OCI-LY3 (cell line): ENCODE measurements around the gene PPARG.
"Not testable (repeated sequence)": the region's sequence is repeated elsewhere in the genome, so short reads cannot be mapped to it uniquely, and the experiment has no call there.

Experiments
- H2AFZ ChIP-seq: fragments of 200-600, 300-600 bp; shearing (Covaris generic); 2 replicates; pipeline ENCODE4 v1.6.0; 2014; ENCODE audit warnings: antibody characterized with exemption, low read depth, low read length
- H3K27ac ChIP-seq: fragments of 200-600, 300-600 bp; sonication (generic); 2 replicates; pipeline ENCODE4 v1.5.1; 2014; ENCODE audit warnings: mild to moderate bottlenecking, low read length, moderate library complexity, mixed read lengths
- H3K27me3 ChIP-seq: fragments of 200-600, 300-600 bp; sonication (generic); 2 replicates; pipeline ENCODE4 v1.6.1; 2014; ENCODE audit warnings: low read depth, low read length, mixed read lengths
- H3K36me3 ChIP-seq: fragments of 200-600, 300-600 bp; sonication (generic); replicated peaks from 2 replicates; pipeline ENCODE3; 2014; ENCODE audit warnings: low read depth, low read length, mixed read lengths
- H3K4me1 ChIP-seq: fragments of 300-600, 200-600 bp; sonication (generic); 2 replicates; pipeline ENCODE4 v1.6.1; 2014; ENCODE audit warnings: low read length, mixed read lengths
- H3K4me2 ChIP-seq: fragments of 200-600, 300-600 bp; sonication (generic); 2 replicates; pipeline ENCODE4 v1.6.1; 2014; ENCODE audit warnings: low read length, mixed read lengths
- H3K4me3 ChIP-seq: fragments of 300-600, 200-600 bp; sonication (generic); 2 replicates; pipeline ENCODE4 v1.5.1; 2014; ENCODE audit warnings: antibody characterized with exemption, mild to moderate bottlenecking, low read length, moderate library complexity
- H3K79me2 ChIP-seq: fragments of 300-600, 200-600 bp; shearing (Covaris generic); 2 replicates; pipeline ENCODE4 v1.6.1; 2014; ENCODE audit warnings: mild to moderate bottlenecking, low read length, mixed read lengths
- H3K9ac ChIP-seq: fragments of 300-600, 200-600 bp; shearing (Covaris generic); 2 replicates; pipeline ENCODE4 v1.6.0; 2014; ENCODE audit warnings: mild to moderate bottlenecking, low read length, moderate library complexity
- H3K9me3 ChIP-seq: fragments of 200-600, 300-600 bp; shearing (Covaris generic); 2 replicates; pipeline ENCODE4 v1.6.1; 2014; ENCODE audit warnings: low read length, mixed read lengths; ENCODE audit not compliant: insufficient read depth
- H4K20me1 ChIP-seq: fragments of 200-600, 300-600 bp; sonication (generic); 2 replicates; pipeline ENCODE4 v1.6.1; 2016; ENCODE audit warnings: low read length, mixed read lengths; ENCODE audit not compliant: insufficient read depth
- EZH2phosphoT487 ChIP-seq: fragments of 200-600 bp; shearing (Covaris generic); IDR thresholded peaks from 2 replicates; pipeline ENCODE4 v1.6.1; 2018; ENCODE audit warnings: antibody characterized with exemption, mixed run types, low read depth
- TF ChIP-seq, protein P1 (sequence below): fragments of 200-600, 300-600 bp; sonication (generic); IDR thresholded peaks from 2 replicates; pipeline ENCODE4 v1.5.1; 2014; ENCODE audit warnings: antibody characterized with exemption, low read length, low read depth

The PPARG gene

DNA sequence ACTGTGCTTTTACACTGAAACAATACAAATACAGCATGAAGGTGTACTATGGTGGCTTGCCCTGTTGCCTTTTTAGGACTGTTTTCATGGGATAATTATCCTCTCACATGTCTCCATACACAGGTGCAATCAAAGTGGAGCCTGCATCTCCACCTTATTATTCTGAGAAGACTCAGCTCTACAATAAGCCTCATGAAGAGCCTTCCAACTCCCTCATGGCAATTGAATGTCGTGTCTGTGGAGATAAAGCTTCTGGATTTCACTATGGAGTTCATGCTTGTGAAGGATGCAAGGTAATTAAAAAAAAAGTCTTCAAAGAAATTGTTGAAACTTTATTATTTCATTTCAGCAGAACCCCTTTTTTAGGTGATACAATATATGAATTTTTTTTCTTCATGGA lies 92.3 kb downstream of the PPARG start:
- Histone ChIP-seq H3K4me1 (no peaks in the 10 kb centered on the region), H3K79me2 (no peaks in the 10 kb centered on the region), H4K20me1 (no peaks in the 10 kb centered on the region), H3K9ac (no peak overlapping the region), H2AFZ (no peak overlapping the region), H3K27ac (no peak overlapping the region), H3K4me3 (no peak overlapping the region), H3K4me2 (no peak overlapping the region), H3K9me3 (no peaks in the 10 kb centered on the region), H3K36me3 (no peaks in the 10 kb centered on the region), H3K27me3 (0 out of 2 replicates have a peak, but pooled peaks cover 3% of the 10 kb centered on the region)
- TF ChIP-seq, protein P1, sequence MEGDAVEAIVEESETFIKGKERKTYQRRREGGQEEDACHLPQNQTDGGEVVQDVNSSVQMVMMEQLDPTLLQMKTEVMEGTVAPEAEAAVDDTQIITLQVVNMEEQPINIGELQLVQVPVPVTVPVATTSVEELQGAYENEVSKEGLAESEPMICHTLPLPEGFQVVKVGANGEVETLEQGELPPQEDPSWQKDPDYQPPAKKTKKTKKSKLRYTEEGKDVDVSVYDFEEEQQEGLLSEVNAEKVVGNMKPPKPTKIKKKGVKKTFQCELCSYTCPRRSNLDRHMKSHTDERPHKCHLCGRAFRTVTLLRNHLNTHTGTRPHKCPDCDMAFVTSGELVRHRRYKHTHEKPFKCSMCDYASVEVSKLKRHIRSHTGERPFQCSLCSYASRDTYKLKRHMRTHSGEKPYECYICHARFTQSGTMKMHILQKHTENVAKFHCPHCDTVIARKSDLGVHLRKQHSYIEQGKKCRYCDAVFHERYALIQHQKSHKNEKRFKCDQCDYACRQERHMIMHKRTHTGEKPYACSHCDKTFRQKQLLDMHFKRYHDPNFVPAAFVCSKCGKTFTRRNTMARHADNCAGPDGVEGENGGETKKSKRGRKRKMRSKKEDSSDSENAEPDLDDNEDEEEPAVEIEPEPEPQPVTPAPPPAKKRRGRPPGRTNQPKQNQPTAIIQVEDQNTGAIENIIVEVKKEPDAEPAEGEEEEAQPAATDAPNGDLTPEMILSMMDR = no peak
- TF ChIP-seq EZH2phosphoT487 = no peak

DNA sequence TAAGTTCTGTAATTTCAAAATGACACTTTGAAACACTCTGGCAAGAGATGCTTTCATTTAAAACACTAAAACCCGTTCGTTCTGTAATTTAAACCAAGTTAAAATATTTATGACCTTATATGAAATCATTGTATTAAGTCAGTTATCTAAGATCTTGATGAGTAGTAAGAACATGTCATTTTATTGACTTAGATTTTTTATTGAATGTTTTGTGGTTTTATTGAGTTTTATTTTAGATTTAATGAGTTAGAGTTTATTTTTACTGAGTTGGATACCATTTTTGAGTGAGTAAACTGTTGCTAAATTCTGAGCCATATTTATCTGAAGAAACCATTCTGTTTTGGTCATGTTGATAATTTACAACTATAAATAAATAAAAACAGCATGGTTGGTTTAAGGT lies 94.3 kb downstream of the PPARG start:
- no peak overlapping the region for H3K4me3 ChIP-seq
- no peak overlapping the region for H2AFZ ChIP-seq
- H3K9me3 ChIP-seq = no peaks in the 10 kb centered on the region
- H3K4me2 ChIP-seq = no peak overlapping the region
- no peaks in the 10 kb centered on the region for H4K20me1 ChIP-seq
- H3K27ac ChIP-seq = no peak overlapping the region
- no peak overlapping the region for H3K9ac ChIP-seq
- no peaks in the 10 kb centered on the region for H3K36me3 ChIP-seq
- H3K27me3 ChIP-seq = 0 out of 2 replicates have a peak, but pooled peaks cover 3% of the 10 kb centered on the region
- no peaks in the 10 kb centered on the region for H3K79me2 ChIP-seq
- TF ChIP-seq, protein P1 = no peak
- TF ChIP-seq EZH2phosphoT487 = no peak
- H3K4me1 ChIP-seq = peaks cover 4% of the 10 kb centered on the region

DNA sequence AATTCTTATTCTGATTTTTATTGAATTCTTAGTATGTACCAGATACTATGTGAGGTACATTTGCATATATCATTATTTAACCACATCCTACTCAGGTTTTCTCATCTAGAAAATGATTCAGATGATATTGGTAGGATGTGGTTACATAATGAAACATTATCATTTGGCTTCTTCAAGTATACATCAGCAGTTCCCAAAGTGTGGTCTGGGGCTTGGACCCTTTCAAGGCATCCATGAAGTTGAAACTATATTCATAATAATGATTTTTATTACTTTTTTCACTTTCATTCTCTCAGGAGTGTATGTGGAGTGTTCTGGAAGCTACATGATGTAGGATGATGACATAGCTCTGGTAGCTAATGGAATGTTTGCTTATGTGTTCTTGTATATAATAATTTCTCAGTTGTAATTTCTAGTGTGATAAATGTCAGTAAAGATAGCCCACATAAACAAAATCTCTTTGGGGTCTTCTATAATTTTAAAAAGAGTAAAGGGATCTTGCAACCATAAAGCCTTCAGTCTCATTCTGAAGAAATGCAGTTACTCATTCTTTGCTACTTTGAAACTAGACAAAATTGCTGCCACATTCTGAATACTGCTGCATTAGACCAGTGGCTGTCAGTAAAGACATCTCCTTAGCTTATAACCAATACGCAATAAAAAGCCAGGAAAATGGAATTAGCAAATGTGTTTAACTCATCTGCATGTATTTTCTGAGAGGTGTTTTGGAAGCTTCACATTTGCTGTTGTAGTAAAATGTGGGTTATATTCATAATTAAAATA lies 95.8 kb downstream of the PPARG start:
- Histone ChIP-seq H3K9me3 (no peaks in the 10 kb centered on the region), H3K4me1 (peaks cover 15% of the 10 kb centered on the region)

DNA sequence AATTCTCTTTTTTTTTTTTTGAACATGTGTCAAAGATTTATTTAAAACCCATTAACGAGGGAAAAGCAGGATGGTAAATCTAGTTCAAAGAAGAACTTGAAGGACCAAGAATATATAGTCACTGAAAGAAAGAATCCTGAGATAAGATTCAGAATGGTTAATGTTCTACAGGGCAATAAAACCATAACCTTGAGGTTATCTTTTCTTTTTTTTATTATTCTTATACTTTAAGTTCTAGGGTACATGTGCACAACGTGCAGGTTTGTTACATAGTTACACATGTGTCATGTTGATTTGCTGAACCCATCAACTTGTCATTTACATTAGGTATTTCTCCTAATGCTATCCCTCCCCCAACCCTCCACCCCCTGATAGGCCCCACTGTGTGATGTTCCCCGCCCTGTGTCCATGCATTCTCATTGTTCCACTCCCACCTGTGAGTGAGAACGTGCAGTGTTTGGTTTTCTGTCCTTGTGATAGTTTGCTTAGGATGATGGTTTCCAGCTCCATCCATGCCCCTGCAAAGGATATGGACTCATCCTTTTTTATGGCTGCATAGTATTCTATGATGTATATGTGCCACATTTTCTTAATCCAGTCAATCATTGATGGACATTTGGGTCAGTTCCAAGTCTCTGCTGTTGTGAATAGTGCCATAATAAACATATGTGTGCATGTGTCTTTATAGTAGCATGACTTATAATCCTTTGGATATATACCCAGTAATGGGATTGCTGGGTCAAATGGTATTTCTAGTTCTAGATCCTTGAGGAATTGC lies 97.8 kb downstream of the PPARG start:
- H3K9me3 ChIP-seq, H3K9ac ChIP-seq, H2AFZ ChIP-seq, H3K36me3 ChIP-seq, H3K79me2 ChIP-seq, H3K27me3 ChIP-seq, H4K20me1 ChIP-seq, H3K27ac ChIP-seq, H3K4me3 ChIP-seq, H3K4me2 ChIP-seq: not testable (repeated sequence)
- peaks cover 15% of the 10 kb centered on the region for H3K4me1 ChIP-seq

More for the DNA sequence above, 95.8 kb downstream of the PPARG start:
- H3K4me2 ChIP-seq = no peak overlapping the region
- TF ChIP-seq EZH2phosphoT487 = no peak
- TF ChIP-seq, protein P1 = no peak
- no peak overlapping the region for H3K4me3 ChIP-seq
- no peaks in the 10 kb centered on the region for H3K79me2 ChIP-seq
- 0 out of 2 replicates have a peak, but pooled peaks cover 3% of the 10 kb centered on the region for H3K27me3 ChIP-seq
- H3K27ac ChIP-seq = no peak overlapping the region
- no peaks in the 10 kb centered on the region for H4K20me1 ChIP-seq
- no peaks in the 10 kb centered on the region for H3K36me3 ChIP-seq
- H3K9ac ChIP-seq = no peak overlapping the region
- H2AFZ ChIP-seq = no peak overlapping the region
